Endothelial cell (in vitro differentiated cells): ENCODE measurements around the gene S100A2. TPM values are rescaled to one million over a fixed set of nuclear protein-coding genes. Genes with fewer than 3 reads are reported as not detected.
A peak's percentile ranks its signal among the peaks of the same experiment; 100 is the strongest.

Experiments
- DNase-seq: peaks from one replicate; pipeline ENCODE4 v3.0.0; 2021; ENCODE audit warnings: low spot score
- H3K27ac Mint-ChIP-seq: one replicate; pipeline ENCODE4 v1.8.0; 2021; ENCODE audit warnings: mixed read lengths, inconsistent platforms; ENCODE audit not compliant: unreplicated experiment
- H3K27me3 Mint-ChIP-seq: one replicate; pipeline ENCODE4 v1.8.0; 2021; ENCODE audit warnings: mild to moderate bottlenecking, moderate library complexity, mixed read lengths, inconsistent platforms; ENCODE audit not compliant: unreplicated experiment
- H3K36me3 Mint-ChIP-seq: one replicate; pipeline ENCODE4 v1.8.0; 2021; ENCODE audit warnings: mild to moderate bottlenecking, low read depth, mixed read lengths, inconsistent platforms; ENCODE audit not compliant: unreplicated experiment
- H3K4me1 Mint-ChIP-seq: one replicate; pipeline ENCODE4 v1.8.0; 2021; ENCODE audit warnings: mild to moderate bottlenecking, mixed read lengths, inconsistent platforms; ENCODE audit not compliant: unreplicated experiment
- H3K4me3 Mint-ChIP-seq: one replicate; pipeline ENCODE4 v1.8.0; 2021; ENCODE audit warnings: mild to moderate bottlenecking, mixed read lengths, inconsistent platforms; ENCODE audit not compliant: unreplicated experiment
- H3K9me3 Mint-ChIP-seq: one replicate; pipeline ENCODE4 v1.8.0; 2021; ENCODE audit warnings: mixed read lengths, inconsistent platforms; ENCODE audit not compliant: unreplicated experiment
- long read RNA-seq: library from polyadenylated mRNA; unstranded; transcript quantifications from one replicate; pipeline ENCODE4 v2.0.0, GENCODE V29; 2020; ENCODE audit not compliant: unreplicated experiment
- total RNA-seq: library from RNA; stranded (reverse); fragmentation: NEBNext Ultra II Directional; extraction: Animal tissue kit (Norgen Biotek cat#: 25700); gene quantifications from one replicate; pipeline ENCODE4 v1.2.1, GENCODE V29; 2021; ENCODE audit not compliant: unreplicated experiment
- TF ChIP-seq, protein P1 (sequence below): fragments of 200-600 bp; sonication (generic); IDR thresholded peaks from one replicate; pipeline ENCODE4 v1.5.0; 2021; ENCODE audit warnings: antibody characterized with exemption; ENCODE audit not compliant: unreplicated experiment

S100A2 gene
- total RNA-seq, result not detected
- long read RNA-seq, result 0 reads

DNA sequence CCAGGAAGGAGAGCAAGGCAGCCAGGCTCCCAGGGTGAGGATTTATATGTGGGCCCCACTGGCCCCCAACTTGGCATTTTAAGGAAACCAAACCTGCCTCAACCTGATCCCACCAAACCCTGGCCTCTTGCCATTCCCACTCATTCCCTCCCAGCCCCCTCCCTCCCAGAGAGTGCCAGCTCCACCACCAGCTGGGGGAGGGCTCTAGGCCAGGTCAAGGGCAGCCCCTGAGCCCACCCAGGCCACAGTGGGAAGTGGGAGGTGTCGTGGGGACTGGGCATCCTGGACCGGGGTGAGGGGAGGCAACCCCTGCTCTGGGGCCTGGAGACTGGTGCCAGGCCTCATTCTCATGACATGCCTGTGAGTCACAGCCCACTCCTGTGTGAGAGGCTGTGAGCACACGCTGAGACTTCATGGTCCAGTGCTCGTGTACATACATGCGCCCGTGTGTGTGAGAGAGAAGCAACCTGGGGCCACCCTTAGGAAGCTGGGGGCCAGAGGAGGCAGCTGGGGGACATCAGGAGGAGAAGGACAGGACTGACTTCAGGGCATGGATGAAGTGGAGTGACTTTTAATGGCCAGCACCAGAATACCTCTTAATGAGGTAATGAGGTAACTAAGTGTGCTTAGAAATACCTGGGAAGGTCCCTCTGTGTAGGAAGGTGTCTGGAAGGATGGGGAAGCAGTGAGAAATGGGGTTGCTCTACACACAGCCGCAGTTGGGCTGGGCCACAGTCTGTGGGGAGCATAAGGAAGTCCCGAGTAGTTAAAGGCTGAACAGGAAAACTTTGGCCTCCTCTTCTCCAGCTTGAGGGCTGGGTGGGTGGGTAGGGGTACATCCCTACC lies at the start of gene S100A2:
S100A2 (minus strand) TSS at position 316 of the 846 bp plus-strand sequence. CDS start 1,967 bp downstream, outside the sequence.
- H3K36me3 Mint-ChIP-seq, result no peaks in the 10 kb centered on the region
- TF ChIP-seq, protein P1, sequence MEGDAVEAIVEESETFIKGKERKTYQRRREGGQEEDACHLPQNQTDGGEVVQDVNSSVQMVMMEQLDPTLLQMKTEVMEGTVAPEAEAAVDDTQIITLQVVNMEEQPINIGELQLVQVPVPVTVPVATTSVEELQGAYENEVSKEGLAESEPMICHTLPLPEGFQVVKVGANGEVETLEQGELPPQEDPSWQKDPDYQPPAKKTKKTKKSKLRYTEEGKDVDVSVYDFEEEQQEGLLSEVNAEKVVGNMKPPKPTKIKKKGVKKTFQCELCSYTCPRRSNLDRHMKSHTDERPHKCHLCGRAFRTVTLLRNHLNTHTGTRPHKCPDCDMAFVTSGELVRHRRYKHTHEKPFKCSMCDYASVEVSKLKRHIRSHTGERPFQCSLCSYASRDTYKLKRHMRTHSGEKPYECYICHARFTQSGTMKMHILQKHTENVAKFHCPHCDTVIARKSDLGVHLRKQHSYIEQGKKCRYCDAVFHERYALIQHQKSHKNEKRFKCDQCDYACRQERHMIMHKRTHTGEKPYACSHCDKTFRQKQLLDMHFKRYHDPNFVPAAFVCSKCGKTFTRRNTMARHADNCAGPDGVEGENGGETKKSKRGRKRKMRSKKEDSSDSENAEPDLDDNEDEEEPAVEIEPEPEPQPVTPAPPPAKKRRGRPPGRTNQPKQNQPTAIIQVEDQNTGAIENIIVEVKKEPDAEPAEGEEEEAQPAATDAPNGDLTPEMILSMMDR, result no peak
- DNase-seq, result no peak
- H3K4me1 Mint-ChIP-seq, result peaks cover 26% of the 10 kb centered on the region
- no peaks in the 10 kb centered on the region for H3K9me3 Mint-ChIP-seq
- H3K27ac Mint-ChIP-seq, result peak within 1 kb of the TSS; percentile 81
- peaks cover 15% of the 10 kb centered on the region for H3K27me3 Mint-ChIP-seq
- H3K4me3 Mint-ChIP-seq, result no peak within 1 kb of the TSS

DNA sequence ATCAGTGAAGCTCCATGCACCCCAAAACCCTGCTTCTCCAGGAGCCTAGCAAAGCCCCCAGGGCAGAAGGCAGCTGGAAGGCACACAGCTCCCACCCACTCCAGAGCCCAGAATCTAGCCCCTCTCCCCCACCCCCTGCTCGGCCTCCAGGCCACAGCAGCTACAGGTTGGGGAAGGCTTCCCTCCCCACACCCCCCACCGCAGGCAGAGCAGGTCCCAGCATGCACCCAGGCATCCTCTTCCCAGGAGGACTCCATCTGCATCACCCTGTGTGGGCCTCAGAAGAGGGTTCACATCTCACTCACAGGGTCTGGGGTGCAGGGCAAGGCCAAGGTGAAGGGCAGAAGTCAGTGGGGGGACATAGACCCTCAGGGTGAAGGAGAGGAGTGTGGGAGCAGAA lies 49.8 kb upstream of the S100A2 start:
- Mint-ChIP-seq H3K36me3 (peaks cover 14% of the 10 kb centered on the region), H3K4me1 (peaks cover 18% of the 10 kb centered on the region), H3K27me3 (peaks cover 16% of the 10 kb centered on the region), H3K4me3 (no peak overlapping the region), H3K27ac (no peak overlapping the region), H3K9me3 (no peaks in the 10 kb centered on the region)
- no peak for DNase-seq
- TF ChIP-seq, protein P1, result no peak

DNA sequence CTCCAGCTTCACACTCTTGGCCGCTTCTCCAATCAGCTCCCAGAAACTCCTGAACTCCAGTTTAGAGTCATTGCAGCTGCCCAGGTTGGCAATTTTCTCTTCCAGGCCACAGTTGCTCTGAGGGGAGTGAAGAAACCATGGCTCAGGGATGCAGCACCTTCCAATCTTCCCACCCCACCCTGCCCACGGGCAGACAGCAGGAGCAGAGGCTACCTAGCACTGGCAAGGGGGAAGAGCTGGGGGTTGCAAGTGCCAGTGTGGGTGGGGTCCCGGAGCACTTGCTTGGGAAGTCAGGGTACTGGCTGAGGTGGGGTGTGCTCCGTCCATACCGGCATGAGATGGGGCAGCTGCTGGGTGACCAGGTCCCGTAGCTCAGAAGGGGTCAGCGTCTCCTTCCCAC lies 49.3 kb upstream of the S100A2 start:
- TF ChIP-seq, protein P1, result no peak
- H3K4me3 Mint-ChIP-seq, result no peak overlapping the region
- peaks cover 14% of the 10 kb centered on the region for H3K36me3 Mint-ChIP-seq
- peaks cover 23% of the 10 kb centered on the region for H3K4me1 Mint-ChIP-seq
- no peak overlapping the region for H3K27ac Mint-ChIP-seq
- no peak for DNase-seq
- H3K9me3 Mint-ChIP-seq, result no peaks in the 10 kb centered on the region
- H3K27me3 Mint-ChIP-seq, result peaks cover 18% of the 10 kb centered on the region

DNA sequence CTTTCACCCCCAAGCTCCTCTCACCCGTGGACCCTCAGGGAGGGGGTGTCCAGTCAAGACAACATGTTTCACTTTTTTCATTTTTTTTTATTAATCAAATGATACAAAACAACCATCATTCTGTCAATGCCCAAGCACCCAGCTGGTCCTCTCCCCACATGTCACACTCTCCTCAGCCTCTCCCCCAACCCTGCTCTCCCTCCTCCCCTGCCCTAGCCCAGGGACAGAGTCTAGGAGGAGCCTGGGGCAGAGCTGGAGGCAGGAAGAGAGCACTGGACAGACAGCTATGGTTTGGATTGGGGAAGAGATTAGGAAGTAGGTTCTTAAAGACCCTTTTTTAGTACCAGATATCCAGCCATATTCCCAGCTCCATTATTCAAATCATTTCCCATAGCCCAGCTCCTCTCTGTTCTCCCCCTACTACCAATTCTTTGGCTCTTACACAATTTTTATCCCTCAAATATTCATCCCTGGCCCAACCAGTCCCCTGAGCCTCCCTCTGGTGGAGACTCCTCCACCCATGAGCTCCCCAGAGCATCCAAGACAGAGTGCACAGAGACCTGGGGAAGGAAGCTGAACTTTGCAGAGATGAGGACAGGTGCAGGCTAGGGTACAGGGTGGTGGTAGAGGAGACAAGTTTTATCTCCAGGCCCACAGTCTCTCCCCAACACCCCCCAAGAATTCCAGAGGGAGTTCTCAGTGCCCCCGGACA lies 48.7 kb upstream of the S100A2 start:
- Mint-ChIP-seq H3K4me3 (no peak overlapping the region), H3K36me3 (peaks cover 14% of the 10 kb centered on the region)

More for the DNA sequence above, 48.7 kb upstream of the S100A2 start:
- Mint-ChIP-seq H3K4me1 (peaks cover 28% of the 10 kb centered on the region), H3K27me3 (peaks cover 20% of the 10 kb centered on the region), H3K27ac (no peak overlapping the region), H3K9me3 (no peaks in the 10 kb centered on the region)
- TF ChIP-seq, protein P1, result no peak
- DNase-seq, result no peak
